WI38 (cell line): ENCODE measurements around the gene ZNF609.

Experiments
- H3K4me3 ChIP-seq: 2 replicates; pipeline ENCODE4 v1.5.1; 2011; ENCODE audit warnings: low read depth, mild to moderate bottlenecking, control low read depth, low read length
- CTCF ChIP-seq: IDR thresholded peaks from 2 replicates; pipeline ENCODE4 v1.5.1; 2012; ENCODE audit warnings: low read depth, mild to moderate bottlenecking, control low read depth, low read length

Gene ZNF609

GRCh38 chr15:64519897-64520296 lies 59.5 kb downstream of the ZNF609 start:
- no peak for TF ChIP-seq CTCF
- no peak overlapping the region for H3K4me3 ChIP-seq

GRCh38 chr15:64521201-64521600 lies 60.8 kb downstream of the ZNF609 start:
- no peak overlapping the region for H3K4me3 ChIP-seq
- TF ChIP-seq CTCF: no peak

- no peak for TF ChIP-seq CTCF
- H3K4me3 ChIP-seq: no peak overlapping the region
These were observed 61.4 kb downstream of the ZNF609 start for GRCh38 chr15:64521726-64522164.

GRCh38 chr15:64522226-64522823 lies 61.9 kb downstream of the ZNF609 start:
- TF ChIP-seq CTCF: no peak
- H3K4me3 ChIP-seq: no peak overlapping the region

GRCh38 chr15:64523240-64523639 lies 62.9 kb downstream of the ZNF609 start:
- no peak for TF ChIP-seq CTCF
- no peak overlapping the region for H3K4me3 ChIP-seq

GRCh38 chr15:64524778-64525177 lies 64.4 kb downstream of the ZNF609 start:
- H3K4me3 ChIP-seq: no peak overlapping the region
- TF ChIP-seq CTCF: no peak

GRCh38 chr15:64525828-64526530 lies 65.6 kb downstream of the ZNF609 start:
- H3K4me3 ChIP-seq: no peak overlapping the region
- no peak for TF ChIP-seq CTCF
